GDM1 (cell line): Measurements from ENCODE around the gene ADGRG1.
"Not testable (repeated sequence)": the region's sequence is repeated elsewhere in the genome, so short reads cannot be mapped to it uniquely, and the experiment has no call there.

Experiments used
- DNase-seq: peaks from one replicate; lab custom pipeline; 2025; lab: John Stamatoyannopoulos, UW

The ADGRG1 gene

GRCh38 chr16:57628008-57628781 lies at the start of gene ADGRG1:
TSS of gene ADGRG1 (plus strand) at chr16:57628630. CDS start at chr16:57650288, 21,658 bp downstream.
- peak; percentile 59 for DNase-seq

- no peak for DNase-seq
Observed at GRCh38 chr16:57579361-57579665, 49.1 kb upstream of the ADGRG1 start.

GRCh38 chr16:57585051-57585687 lies 43.3 kb upstream of the ADGRG1 start:
- DNase-seq: no peak

- DNase-seq: no peak
Observed at GRCh38 chr16:57588831-57589230, 39.6 kb upstream of the ADGRG1 start.

GRCh38 chr16:57589374-57589773 lies 39.1 kb upstream of the ADGRG1 start:
- no peak for DNase-seq

GRCh38 chr16:57590654-57591085 lies 37.8 kb upstream of the ADGRG1 start:
- no peak for DNase-seq

- peak; percentile 31 for DNase-seq
Observed at GRCh38 chr16:57591086-57591869, 37.2 kb upstream of the ADGRG1 start.

- DNase-seq: no peak
Observed at GRCh38 chr16:57591870-57592485, 36.5 kb upstream of the ADGRG1 start.

GRCh38 chr16:57592591-57593003 lies 35.8 kb upstream of the ADGRG1 start:
- DNase-seq: peak; percentile 91

- no peak for DNase-seq
Observed at GRCh38 chr16:57593021-57593420, 35.4 kb upstream of the ADGRG1 start.

GRCh38 chr16:57593990-57594389 lies 34.4 kb upstream of the ADGRG1 start:
- DNase-seq: no peak

- DNase-seq: no peak
Observed at GRCh38 chr16:57594531-57595031, 33.8 kb upstream of the ADGRG1 start.

- DNase-seq: not testable (repeated sequence)
Observed at GRCh38 chr16:57596234-57596633, 32.2 kb upstream of the ADGRG1 start.

GRCh38 chr16:57598437-57598836 lies 30.0 kb upstream of the ADGRG1 start:
- no peak for DNase-seq

- peak; percentile 10 for DNase-seq
Observed at GRCh38 chr16:57600048-57600835, 28.2 kb upstream of the ADGRG1 start.

- DNase-seq: no peak
Observed at GRCh38 chr16:57600952-57601580, 27.4 kb upstream of the ADGRG1 start.

GRCh38 chr16:57601801-57602478 lies 26.5 kb upstream of the ADGRG1 start:
- DNase-seq: peak; percentile 57

GRCh38 chr16:57603115-57604024 lies 25.1 kb upstream of the ADGRG1 start:
- no peak for DNase-seq

GRCh38 chr16:57604177-57604576 lies 24.3 kb upstream of the ADGRG1 start:
- DNase-seq: no peak
